Measurements from ENCODE around the gene ASIC3.

GRCh38 chr7:151056666-151057505, 8.6 kb downstream of the ASIC3 start:
- no peak for TF ChIP-seq EP300 (IDR thresholded peaks at IDR 0.05)
- peak in 2 of 7 experiments; percentile 14 to 21 for TF ChIP-seq CTCF (IDR thresholded peaks at IDR 0.05)
- TF ChIP-seq POLR2A (IDR thresholded peaks at IDR 0.05): no peak
- TF ChIP-seq POLR2AphosphoS5 (IDR thresholded peaks at IDR 0.05): no peak

Measured in stomach (tissue), 4 donors.